SK-N-SH (cell line): ENCODE measurements around the gene RAPGEF6. TPM values are rescaled to one million over a fixed set of nuclear protein-coding genes. Genes with fewer than 3 reads are reported as not detected.
A peak's percentile ranks its signal among the peaks of the same experiment; 100 is the strongest.

Experiments used
- CTCF ChIA-PET: fragments of 300-600, 350-600 bp; formaldehyde crosslinking; extraction: SDS; loops from one replicate; lab custom pipeline; 2021; lab: Yijun Ruan, JAX
- POLR2A ChIA-PET: fragments of 350-600 bp; sonication (Branson Sonifier 250); formaldehyde crosslinking; extraction: SDS; loops from one replicate; lab custom pipeline; 2020; ENCODE audit warnings: antibody characterized with exemption, inconsistent platforms; lab: Yijun Ruan, JAX
- DNase-seq: peaks from one replicate; pipeline ENCODE4 v3.0.0; 2012
- H2AFZ ChIP-seq: fragments of 200-600 bp; sonication (generic); 2 replicates; pipeline ENCODE4 v1.8.1; 2016; ENCODE audit warnings: antibody characterized with exemption, mild to moderate bottlenecking, low read depth
- H3F3A ChIP-seq: fragments of 200-600 bp; sonication (generic); replicated peaks from 2 replicates; pipeline ENCODE3; 2016; ENCODE audit warnings: antibody characterized with exemption, mild to moderate bottlenecking; ENCODE audit not compliant: insufficient read depth
- H3K27ac ChIP-seq, 2 experiments: fragments of 200-500 bp in 1 of 2; fragments of 200-600 bp in 1 of 2; sonication (Bioruptor generic) in 1 of 2; sonication (generic), shearing (Covaris generic) in 1 of 2; 2 replicates each; pipeline versions ENCODE4 v1.5.1 to v1.6.1; 2014 to 2016; ENCODE audit warnings: low read depth in 2 of 2, inconsistent platforms in 1 of 2, low read length in 1 of 2, mild to moderate bottlenecking in 1 of 2, mixed read lengths in 1 of 2
- H3K27me3 ChIP-seq: fragments of 200-600 bp; sonication (generic), shearing (Covaris generic); 2 replicates; pipeline ENCODE4 v1.6.1; 2016; ENCODE audit warnings: mixed run types; ENCODE audit not compliant: insufficient read depth
- H3K36me3 ChIP-seq, 2 experiments: fragments of 200-500 bp in 1 of 2; fragments of 200-600 bp in 1 of 2; sonication (Bioruptor generic) in 1 of 2; sonication (generic) in 1 of 2; replicated peaks in 1 of 2; 2 replicates each; pipeline versions ENCODE3 to v1.5.1; 2014 to 2016; ENCODE audit warnings: low read length in 1 of 2, mild to moderate bottlenecking in 1 of 2; ENCODE audit not compliant: insufficient read depth in 2 of 2, control insufficient read depth in 1 of 2
- H3K4me1 ChIP-seq, 2 experiments: fragments of 200-500 bp in 1 of 2; fragments of 200-600 bp in 1 of 2; sonication (Bioruptor generic) in 1 of 2; sonication (generic), shearing (Covaris generic) in 1 of 2; 2 replicates each; pipeline versions ENCODE4 v1.5.1 to v1.6.1; 2014 to 2016; ENCODE audit warnings: low read depth in 1 of 2, low read length in 1 of 2, mixed run types in 1 of 2; ENCODE audit not compliant: insufficient read depth in 2 of 2, control insufficient read depth in 1 of 2
- H3K4me2 ChIP-seq: fragments of 200-600 bp; sonication (generic), shearing (Covaris generic); 2 replicates; pipeline ENCODE4 v1.6.1; 2017; ENCODE audit warnings: mixed run types
- H3K4me3 ChIP-seq, 2 experiments: fragments of 200-500 bp in 1 of 2; fragments of 200-600 bp in 1 of 2; sonication (Bioruptor generic) in 1 of 2; sonication (generic), shearing (Covaris generic) in 1 of 2; 2 replicates each; pipeline versions ENCODE4 v1.5.1 to v1.8.1; 2014 to 2016; ENCODE audit warnings: low read depth in 2 of 2, inconsistent platforms in 1 of 2, low read length in 1 of 2, mild to moderate bottlenecking in 1 of 2, mixed read lengths in 1 of 2, moderate library complexity in 1 of 2
- H3K79me2 ChIP-seq: fragments of 200-600 bp; sonication (generic); 2 replicates; pipeline ENCODE4 v1.8.1; 2017; ENCODE audit warnings: mild to moderate bottlenecking; ENCODE audit not compliant: insufficient read depth
- H3K9ac ChIP-seq: fragments of 200-600 bp; sonication (generic); 2 replicates; pipeline ENCODE4 v1.6.1; 2017; ENCODE audit warnings: mixed run types
- H3K9me2 ChIP-seq: fragments of 200-600 bp; sonication (generic); 2 replicates; pipeline ENCODE4 v1.6.1; 2017; ENCODE audit warnings: mixed run types
- H3K9me3 ChIP-seq: fragments of 200-600 bp; sonication (generic); 2 replicates; pipeline ENCODE4 v1.6.1; 2017; ENCODE audit warnings: mixed run types, mild to moderate bottlenecking, moderate library complexity
- H4K20me1 ChIP-seq: fragments of 200-600 bp; sonication (generic); 2 replicates; pipeline ENCODE4 v1.6.1; 2017; ENCODE audit warnings: mild to moderate bottlenecking, mixed run types; ENCODE audit not compliant: insufficient read depth
- CHD2 ChIP-seq: fragments of 150-350 bp; IDR thresholded peaks from 2 replicates; pipeline ENCODE4 v1.6.1; 2018; ENCODE audit warnings: low read length; ENCODE audit not compliant: partially characterized antibody
- ELF1 ChIP-seq: IDR thresholded peaks from 2 replicates; pipeline ENCODE4 v1.4.0; 2012
- EZH2phosphoT487 ChIP-seq: fragments of 200-600 bp; sonication (generic); IDR thresholded peaks from 2 replicates; pipeline ENCODE4 v1.6.1; 2017; ENCODE audit warnings: low read depth, mixed run types, mild to moderate bottlenecking, antibody characterized with exemption, moderate library complexity, borderline replicate concordance
- FOSL2 ChIP-seq: IDR thresholded peaks from 2 replicates; pipeline ENCODE4 v1.4.0; 2012; ENCODE audit warnings: low read depth, mild to moderate bottlenecking, moderate library complexity, borderline replicate concordance
- FOXJ3 ChIP-seq: sonication (generic); formaldehyde crosslinking; IDR thresholded peaks from 2 replicates; pipeline ENCODE4 v1.5.1; 2020; ENCODE audit warnings: mild to moderate bottlenecking, missing genetic modification reagents
- FOXM1 ChIP-seq: IDR thresholded peaks from 2 replicates; pipeline ENCODE4 v1.4.0; 2012; ENCODE audit warnings: low read depth, mild to moderate bottlenecking
- JUND ChIP-seq: IDR thresholded peaks from 2 replicates; pipeline ENCODE4 v1.4.0; 2012
- MEF2A ChIP-seq: IDR thresholded peaks from 2 replicates; pipeline ENCODE4 v1.4.0; 2012; ENCODE audit warnings: low read depth, borderline replicate concordance
- MXI1 ChIP-seq: IDR thresholded peaks from 2 replicates; pipeline ENCODE4 v1.6.1; 2012; ENCODE audit warnings: mild to moderate bottlenecking, low read depth, low read length, improper control_type of control experiment
- NFIC ChIP-seq: IDR thresholded peaks from 2 replicates; pipeline ENCODE4 v1.4.0; 2012; ENCODE audit warnings: borderline replicate concordance
- NRF1 ChIP-seq: IDR thresholded peaks from 2 replicates; pipeline ENCODE4 v1.6.1; 2012; ENCODE audit warnings: low read depth, mild to moderate bottlenecking, low read length
- POLR2AphosphoS5 ChIP-seq: IDR thresholded peaks from 2 replicates; pipeline ENCODE4 v1.6.1; 2012; ENCODE audit warnings: low read depth, low read length
- RCOR1 ChIP-seq: fragments of 150-350 bp; IDR thresholded peaks from 2 replicates; pipeline ENCODE4 v1.6.1; 2017; ENCODE audit warnings: antibody characterized with exemption, low read length
- RFX5 ChIP-seq: IDR thresholded peaks from 2 replicates; pipeline ENCODE4 v1.6.1; 2012; ENCODE audit warnings: mild to moderate bottlenecking, improper control_type of control experiment, low read length
- RXRA ChIP-seq: IDR thresholded peaks from 2 replicates; pipeline ENCODE4 v1.4.0; 2012; ENCODE audit warnings: low read depth, mild to moderate bottlenecking, borderline replicate concordance
- SIN3A ChIP-seq: IDR thresholded peaks from 2 replicates; pipeline ENCODE4 v1.6.1; 2012; ENCODE audit warnings: low read depth, mild to moderate bottlenecking, low read length, moderate library complexity, borderline replicate concordance
- SMC3 ChIP-seq: IDR thresholded peaks from 2 replicates; pipeline ENCODE4 v1.6.1; 2012; ENCODE audit warnings: low read depth, low read length, improper control_type of control experiment
- TEAD4 ChIP-seq: IDR thresholded peaks from 2 replicates; pipeline ENCODE4 v1.4.0; 2012; ENCODE audit warnings: mild to moderate bottlenecking, borderline replicate concordance; ENCODE audit not compliant: insufficient read depth
- WGBS: methylation state at CpG from one replicate; pipeline ENCODE4 v1.1.6; 2017; ENCODE audit warnings: low lambda C conversion rate; 5-methylcytosine and 5-hydroxymethylcytosine counted together
- polyA plus RNA-seq, 3 experiments: library from polyadenylated mRNA; depleted of rRNA; stranded (reverse); fragments of >200 nt; gene quantifications; 2 replicates each; pipeline ENCODE4 v1.2.3, GENCODE V29; 2012
- TF ChIP-seq, protein P1 (sequence below): fragments of 200-600 bp; sonication (generic); IDR thresholded peaks from 2 replicates; pipeline ENCODE4 v1.6.1; 2017; ENCODE audit warnings: antibody characterized with exemption, mild to moderate bottlenecking, moderate library complexity
- TF ChIP-seq, protein P2 (sequence below): IDR thresholded peaks from 2 replicates; pipeline ENCODE4 v1.4.0; 2012; ENCODE audit warnings: low read depth, borderline replicate concordance
- TF ChIP-seq, protein P3 (sequence below): IDR thresholded peaks from 2 replicates; pipeline ENCODE4 v1.4.0; 2012; ENCODE audit warnings: low read depth, borderline replicate concordance
- TF ChIP-seq, protein P4 (sequence below): IDR thresholded peaks from 2 replicates; pipeline ENCODE4; 2012

The RAPGEF6 gene
- polyA plus RNA-seq, 1 of the 3 experiments (the other 2 are of a cell fraction), result 2.9 TPM

DNA sequence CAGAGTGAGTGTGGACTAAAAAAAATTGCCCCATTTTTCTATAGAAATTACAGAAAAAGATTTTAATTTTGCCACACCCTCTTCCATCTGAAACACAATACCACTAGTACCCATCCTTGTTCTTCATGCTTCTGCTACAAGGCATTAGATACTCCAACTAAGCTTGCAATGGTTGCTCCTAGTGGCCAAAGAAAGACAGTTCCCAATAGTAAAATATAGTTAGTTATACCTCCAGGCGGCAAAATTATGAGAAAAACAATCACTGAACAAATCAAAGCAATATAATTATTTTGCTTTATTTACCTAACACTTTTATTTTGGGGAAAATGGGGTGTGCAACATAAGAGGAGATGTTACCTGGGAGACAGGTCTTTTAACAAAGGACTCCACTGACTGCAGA is 101.2 kb downstream of the RAPGEF6 start:
- Histone ChIP-seq H3K4me1 (peaks cover 17 to 36% of the 10 kb centered on the region in 2 experiments), H3K9me3 (no peaks in the 10 kb centered on the region), H3F3A (peaks cover 28% of the 10 kb centered on the region), H3K36me3 (peaks cover 0 to 4% of the 10 kb centered on the region in 2 experiments), H3K79me2 (no peaks in the 10 kb centered on the region), H3K27me3 (no peaks in the 10 kb centered on the region), H3K9me2 (no peaks in the 10 kb centered on the region), H3K27ac (peak overlapping the region in 1 of 2 experiments; percentile 12; a peak in 1 of 4 replicates), H2AFZ (no peak overlapping the region), H3K4me2 (no peak overlapping the region), H3K9ac (no peak overlapping the region), H3K4me3 (no peak overlapping the region), H4K20me1 (no peaks in the 10 kb centered on the region)
- TF ChIP-seq RCOR1, result no peak
- TF ChIP-seq, protein P1, sequence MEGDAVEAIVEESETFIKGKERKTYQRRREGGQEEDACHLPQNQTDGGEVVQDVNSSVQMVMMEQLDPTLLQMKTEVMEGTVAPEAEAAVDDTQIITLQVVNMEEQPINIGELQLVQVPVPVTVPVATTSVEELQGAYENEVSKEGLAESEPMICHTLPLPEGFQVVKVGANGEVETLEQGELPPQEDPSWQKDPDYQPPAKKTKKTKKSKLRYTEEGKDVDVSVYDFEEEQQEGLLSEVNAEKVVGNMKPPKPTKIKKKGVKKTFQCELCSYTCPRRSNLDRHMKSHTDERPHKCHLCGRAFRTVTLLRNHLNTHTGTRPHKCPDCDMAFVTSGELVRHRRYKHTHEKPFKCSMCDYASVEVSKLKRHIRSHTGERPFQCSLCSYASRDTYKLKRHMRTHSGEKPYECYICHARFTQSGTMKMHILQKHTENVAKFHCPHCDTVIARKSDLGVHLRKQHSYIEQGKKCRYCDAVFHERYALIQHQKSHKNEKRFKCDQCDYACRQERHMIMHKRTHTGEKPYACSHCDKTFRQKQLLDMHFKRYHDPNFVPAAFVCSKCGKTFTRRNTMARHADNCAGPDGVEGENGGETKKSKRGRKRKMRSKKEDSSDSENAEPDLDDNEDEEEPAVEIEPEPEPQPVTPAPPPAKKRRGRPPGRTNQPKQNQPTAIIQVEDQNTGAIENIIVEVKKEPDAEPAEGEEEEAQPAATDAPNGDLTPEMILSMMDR, result peak; percentile 54
- no peak for DNase-seq
- WGBS, result 90% methylated on average over 1 of the region's 1 CpG
- CTCF ChIA-PET, result interaction anchor here (0.5 to 4.4 kb wide), 6 partner anchors 14 to 474 kb away, joined by 3 to 17 read pairs (median 4); no protein-coding TSS in a partner anchor
- POLR2A ChIA-PET, result no interaction called here

DNA sequence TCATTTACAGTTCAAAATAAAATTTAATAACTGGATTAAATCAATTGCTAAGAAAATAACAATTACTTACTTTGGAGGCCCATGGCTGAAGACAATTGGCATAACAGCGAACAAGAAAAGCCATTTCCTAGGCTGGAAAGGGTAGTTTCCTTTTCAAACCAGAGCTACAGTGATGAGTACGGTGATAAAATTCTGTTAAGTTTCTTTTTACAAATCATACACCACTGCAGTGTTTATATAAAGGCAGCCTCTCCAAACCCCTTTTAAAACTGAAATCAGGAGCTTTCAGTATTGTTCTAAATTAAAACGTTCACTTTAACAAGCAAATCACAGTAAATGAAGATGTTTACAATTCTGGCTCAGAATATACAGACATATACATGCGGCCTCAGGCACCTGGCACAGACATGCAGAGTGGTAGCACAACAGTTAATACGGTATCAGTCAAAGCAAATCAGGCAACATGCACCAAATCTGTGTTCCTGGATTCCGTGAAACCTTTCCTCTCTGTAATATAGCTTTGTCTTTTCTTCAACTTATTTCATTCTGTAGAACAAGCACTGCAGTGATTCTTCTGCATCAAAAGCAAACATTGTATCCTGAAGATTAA is 102.9 kb downstream of the RAPGEF6 start:
- peak overlapping the region; percentile 63 to 91 for H3K27ac ChIP-seq
- H3K4me3 ChIP-seq, result peak overlapping the region; percentile 37 to 50
- WGBS, result 26% methylated on average over 6 of the region's 6 CpGs
- H3K9ac ChIP-seq, result peak overlapping the region; percentile 61; the same call in 1 of the 2 replicates
- no peaks in the 10 kb centered on the region for H4K20me1 ChIP-seq
- H3K36me3 ChIP-seq, result peaks cover 0 to 1% of the 10 kb centered on the region in 2 experiments
- no peaks in the 10 kb centered on the region for H3K9me2 ChIP-seq
- peaks cover 28% of the 10 kb centered on the region for H3F3A ChIP-seq
- no peaks in the 10 kb centered on the region; the same call in 1 of the 2 replicates for H3K79me2 ChIP-seq
- H2AFZ ChIP-seq, result peak overlapping the region; percentile 15
- DNase-seq, result peak; percentile 34
- no peaks in the 10 kb centered on the region for H3K27me3 ChIP-seq
- no peaks in the 10 kb centered on the region for H3K9me3 ChIP-seq
- H3K4me2 ChIP-seq, result peak overlapping the region; percentile 83
- CTCF ChIA-PET, result interaction anchor here (0.7 to 4.4 kb wide), 6 partner anchors 8 to 831 kb away, joined by 3 to 17 read pairs (median 6); no protein-coding TSS in a partner anchor
- peaks cover 16 to 36% of the 10 kb centered on the region in 2 experiments for H3K4me1 ChIP-seq
- POLR2A ChIA-PET, result interaction anchor here (0.6 to 1.4 kb wide), 3 partner anchors 8 to 327 kb away, joined by 3 read pairs; no protein-coding TSS in a partner anchor
- TF ChIP-seq RCOR1 (no peak; the same call in 1 of the 2 replicates), RFX5 (no peak), FOSL2 (no peak), JUND (no peak), TEAD4 (no peak), FOXM1 (no peak), ELF1 (no peak), EZH2phosphoT487 (no peak), MEF2A (no peak), POLR2AphosphoS5 (no peak), NRF1 (no peak), RXRA (no peak), FOXJ3 (CRISPR knock-in tag) (0 out of 2 replicates have a peak, but pooled peaks have one; percentile 44), CHD2 (peak; percentile 56), NFIC (no peak), MXI1 (peak; percentile 73; the same call in 1 of the 2 replicates), SIN3A (no peak), SMC3 (no peak)
- TF ChIP-seq, protein P2, sequence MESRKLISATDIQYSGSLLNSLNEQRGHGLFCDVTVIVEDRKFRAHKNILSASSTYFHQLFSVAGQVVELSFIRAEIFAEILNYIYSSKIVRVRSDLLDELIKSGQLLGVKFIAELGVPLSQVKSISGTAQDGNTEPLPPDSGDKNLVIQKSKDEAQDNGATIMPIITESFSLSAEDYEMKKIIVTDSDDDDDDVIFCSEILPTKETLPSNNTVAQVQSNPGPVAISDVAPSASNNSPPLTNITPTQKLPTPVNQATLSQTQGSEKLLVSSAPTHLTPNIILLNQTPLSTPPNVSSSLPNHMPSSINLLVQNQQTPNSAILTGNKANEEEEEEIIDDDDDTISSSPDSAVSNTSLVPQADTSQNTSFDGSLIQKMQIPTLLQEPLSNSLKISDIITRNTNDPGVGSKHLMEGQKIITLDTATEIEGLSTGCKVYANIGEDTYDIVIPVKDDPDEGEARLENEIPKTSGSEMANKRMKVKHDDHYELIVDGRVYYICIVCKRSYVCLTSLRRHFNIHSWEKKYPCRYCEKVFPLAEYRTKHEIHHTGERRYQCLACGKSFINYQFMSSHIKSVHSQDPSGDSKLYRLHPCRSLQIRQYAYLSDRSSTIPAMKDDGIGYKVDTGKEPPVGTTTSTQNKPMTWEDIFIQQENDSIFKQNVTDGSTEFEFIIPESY, result no peak
- TF ChIP-seq, protein P3, sequence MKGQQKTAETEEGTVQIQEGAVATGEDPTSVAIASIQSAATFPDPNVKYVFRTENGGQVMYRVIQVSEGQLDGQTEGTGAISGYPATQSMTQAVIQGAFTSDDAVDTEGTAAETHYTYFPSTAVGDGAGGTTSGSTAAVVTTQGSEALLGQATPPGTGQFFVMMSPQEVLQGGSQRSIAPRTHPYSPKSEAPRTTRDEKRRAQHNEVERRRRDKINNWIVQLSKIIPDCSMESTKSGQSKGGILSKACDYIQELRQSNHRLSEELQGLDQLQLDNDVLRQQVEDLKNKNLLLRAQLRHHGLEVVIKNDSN, result no peak
- TF ChIP-seq, protein P4, sequence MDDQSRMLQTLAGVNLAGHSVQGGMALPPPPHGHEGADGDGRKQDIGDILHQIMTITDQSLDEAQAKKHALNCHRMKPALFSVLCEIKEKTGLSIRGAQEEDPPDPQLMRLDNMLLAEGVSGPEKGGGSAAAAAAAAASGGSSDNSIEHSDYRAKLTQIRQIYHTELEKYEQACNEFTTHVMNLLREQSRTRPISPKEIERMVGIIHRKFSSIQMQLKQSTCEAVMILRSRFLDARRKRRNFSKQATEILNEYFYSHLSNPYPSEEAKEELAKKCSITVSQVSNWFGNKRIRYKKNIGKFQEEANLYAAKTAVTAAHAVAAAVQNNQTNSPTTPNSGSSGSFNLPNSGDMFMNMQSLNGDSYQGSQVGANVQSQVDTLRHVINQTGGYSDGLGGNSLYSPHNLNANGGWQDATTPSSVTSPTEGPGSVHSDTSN, result no peak
